ENCODE results near the gene JMJD1C. TPM values are rescaled to one million over a fixed set of nuclear protein-coding genes. Genes with fewer than 3 reads are reported as not detected.

The JMJD1C gene
- total RNA-seq, 1 donor from 2014 or later = 72.9 TPM

- H3K27ac Mint-ChIP-seq (ENCODE audit: unreplicated experiment) = peak overlapping the region; percentile 12
- no peaks in the 10 kb centered on the region for H3K27me3 Mint-ChIP-seq (ENCODE audit: low read depth)
- no peaks in the 10 kb centered on the region for H3K9me3 Mint-ChIP-seq (ENCODE audit: low read depth)
- no peak overlapping the region for H3K4me3 Mint-ChIP-seq (ENCODE audit: unreplicated experiment)
- no peaks in the 10 kb centered on the region for H3K36me3 Mint-ChIP-seq (ENCODE audit: low read depth)
- TF ChIP-seq CTCF (IDR thresholded peaks at IDR 0.05) = no peak
- no peaks in the 10 kb centered on the region for H3K4me1 Mint-ChIP-seq (ENCODE audit: low read depth)
- DNase-seq (ENCODE audit: low spot score) = no peak
Measured at GRCh38 chr10:63337455-63338251, 128.1 kb downstream of the JMJD1C start.

GRCh38 chr10:63331586-63331985, 134.2 kb downstream of the JMJD1C start:
- Mint-ChIP-seq H3K4me1 (ENCODE audit: low read depth) (peaks cover 9% of the 10 kb centered on the region), H3K27ac (ENCODE audit: unreplicated experiment) (no peak overlapping the region), H3K36me3 (ENCODE audit: low read depth) (no peaks in the 10 kb centered on the region), H3K4me3 (ENCODE audit: unreplicated experiment) (no peak overlapping the region), H3K9me3 (ENCODE audit: low read depth) (no peaks in the 10 kb centered on the region), H3K27me3 (ENCODE audit: low read depth) (no peaks in the 10 kb centered on the region)
- DNase-seq (ENCODE audit: low spot score) = no peak
- no peak for TF ChIP-seq CTCF (IDR thresholded peaks at IDR 0.05)

GRCh38 chr10:63324495-63324854, 141.3 kb downstream of the JMJD1C start:
- no peak for DNase-seq (ENCODE audit: low spot score)
- Mint-ChIP-seq H3K4me3 (ENCODE audit: unreplicated experiment) (no peak overlapping the region), H3K27me3 (ENCODE audit: low read depth) (no peaks in the 10 kb centered on the region), H3K36me3 (ENCODE audit: low read depth) (no peaks in the 10 kb centered on the region), H3K9me3 (ENCODE audit: low read depth) (no peaks in the 10 kb centered on the region), H3K4me1 (ENCODE audit: low read depth) (peaks cover 3% of the 10 kb centered on the region), H3K27ac (ENCODE audit: unreplicated experiment) (no peak overlapping the region)
- no peak for TF ChIP-seq CTCF (IDR thresholded peaks at IDR 0.05)

- Mint-ChIP-seq H3K4me1 (ENCODE audit: low read depth) (peaks cover 7% of the 10 kb centered on the region), H3K4me3 (ENCODE audit: unreplicated experiment) (no peak overlapping the region), H3K27me3 (ENCODE audit: low read depth) (no peaks in the 10 kb centered on the region), H3K9me3 (ENCODE audit: low read depth) (no peaks in the 10 kb centered on the region), H3K36me3 (ENCODE audit: low read depth) (peaks cover 2% of the 10 kb centered on the region), H3K27ac (ENCODE audit: unreplicated experiment) (no peak overlapping the region)
- no peak for DNase-seq (ENCODE audit: low spot score)
- TF ChIP-seq CTCF (IDR thresholded peaks at IDR 0.05) = no peak
Measured at GRCh38 chr10:63323701-63324494, 141.9 kb downstream of the JMJD1C start.

GRCh38 chr10:63320683-63321082, 145.1 kb downstream of the JMJD1C start:
- H3K27me3 Mint-ChIP-seq (ENCODE audit: low read depth) = no peaks in the 10 kb centered on the region
- peaks cover 14% of the 10 kb centered on the region for H3K4me1 Mint-ChIP-seq (ENCODE audit: low read depth)
- H3K4me3 Mint-ChIP-seq (ENCODE audit: unreplicated experiment) = no peak overlapping the region
- DNase-seq (ENCODE audit: low spot score) = no peak
- peaks cover 2% of the 10 kb centered on the region for H3K36me3 Mint-ChIP-seq (ENCODE audit: low read depth)
- H3K27ac Mint-ChIP-seq (ENCODE audit: unreplicated experiment) = no peak overlapping the region
- no peaks in the 10 kb centered on the region for H3K9me3 Mint-ChIP-seq (ENCODE audit: low read depth)
- TF ChIP-seq CTCF (IDR thresholded peaks at IDR 0.05) = no peak

Data from chondrocyte (in vitro differentiated cells).